HAP-1 (cell line): ENCODE results near the gene CNRIP1.

ENCODE experiments used
- DNase-seq, 2 experiments: peaks; one replicate each; pipeline ENCODE4 v3.0.0-alpha.2; 2016 to 2020; ENCODE audit warnings: low spot score in 2 of 2
- H3K27me3 ChIP-seq: fragments of 250-450 bp; sonication (Bioruptor Pico); 2 replicates; pipeline ENCODE4 v1.5.1; 2020; ENCODE audit warnings: low read depth, mild to moderate bottlenecking, moderate library complexity
- H3K36me3 ChIP-seq: fragments of 250-450 bp; sonication (Bioruptor Pico); replicated peaks from 2 replicates; pipeline ENCODE4 v1.5.1; 2020; ENCODE audit warnings: mild to moderate bottlenecking
- H3K4me1 ChIP-seq: fragments of 250-450 bp; sonication (Bioruptor Pico); 2 replicates; pipeline ENCODE4 v1.5.1; 2020; ENCODE audit warnings: mild to moderate bottlenecking
- H3K4me3 ChIP-seq: fragments of 250-450 bp; sonication (Bioruptor Pico); 2 replicates; pipeline ENCODE4 v1.5.1; 2020; ENCODE audit warnings: mild to moderate bottlenecking, moderate library complexity
- H3K9me3 ChIP-seq: fragments of 250-450 bp; sonication (Bioruptor Pico); 2 replicates; pipeline ENCODE4 v1.5.1; 2020; ENCODE audit warnings: mild to moderate bottlenecking, moderate library complexity
- in situ Hi-C: fragments of 300-500 bp; cut with MboI; formaldehyde crosslinking; loops from 3 replicates; pipeline ENCODE4 v1.14.3; 2020; ENCODE audit warnings: low sequenced_read_pairs, inconsistent platforms, mixed read lengths

Gene CNRIP1

DNA sequence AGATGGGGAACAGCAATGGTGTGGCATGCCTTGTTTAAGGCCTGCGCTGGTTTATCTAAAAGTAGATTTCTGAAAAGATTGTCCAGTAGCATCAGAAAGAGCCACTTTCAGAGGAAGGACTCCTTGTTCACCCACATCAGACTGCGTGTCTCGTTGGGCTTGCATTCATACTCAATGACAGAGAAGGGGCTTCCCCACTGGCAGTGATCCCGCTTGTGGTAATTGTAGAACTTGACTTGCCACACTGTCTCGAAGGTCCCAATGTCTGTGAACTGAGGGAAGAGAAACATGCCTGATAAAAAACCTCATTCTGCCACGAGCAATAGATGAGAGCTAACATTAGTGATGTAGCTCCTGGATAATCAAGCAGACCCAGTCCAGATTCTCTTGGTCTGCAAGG lies 26.0 kb downstream of the CNRIP1 start:
- Histone ChIP-seq H3K4me1 (no peaks in the 10 kb centered on the region; the same call in 1 of the 2 replicates), H3K36me3 (no peaks in the 10 kb centered on the region), H3K9me3 (no peaks in the 10 kb centered on the region), H3K4me3 (no peak overlapping the region), H3K27me3 (no peaks in the 10 kb centered on the region)
- no peak for DNase-seq
- in situ Hi-C loops: loop anchor here (10.0 to 25.0 kb wide), 2 partner anchors 106 to 169 kb away; no protein-coding TSS in a partner anchor

DNA sequence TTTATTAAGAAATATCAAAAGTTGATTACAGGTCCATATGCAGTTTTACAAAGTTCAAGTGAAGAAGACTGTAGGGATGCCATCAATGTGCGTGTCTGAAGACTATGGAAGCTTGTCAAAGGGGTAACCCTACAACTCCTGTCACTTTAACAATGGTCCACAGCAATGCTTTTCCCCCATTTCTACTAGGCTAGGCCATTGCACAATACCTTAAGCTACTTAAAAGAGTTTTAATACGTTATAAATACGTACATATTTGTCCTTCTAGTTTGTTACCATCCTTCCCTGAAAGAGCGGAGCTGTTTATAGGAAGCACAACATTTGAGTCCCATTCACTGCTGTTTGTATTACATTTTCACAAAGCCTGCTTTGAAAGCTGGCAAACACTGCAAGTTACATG lies 26.7 kb downstream of the CNRIP1 start:
- no peaks in the 10 kb centered on the region; the same call in 1 of the 2 replicates for H3K4me1 ChIP-seq
- no peak for DNase-seq
- no peaks in the 10 kb centered on the region for H3K9me3 ChIP-seq
- no peaks in the 10 kb centered on the region for H3K27me3 ChIP-seq
- in situ Hi-C loops: loop anchor here (10.0 to 25.0 kb wide), 2 partner anchors 106 to 168 kb away; no protein-coding TSS in a partner anchor
- no peak overlapping the region for H3K4me3 ChIP-seq
- no peaks in the 10 kb centered on the region for H3K36me3 ChIP-seq

DNA sequence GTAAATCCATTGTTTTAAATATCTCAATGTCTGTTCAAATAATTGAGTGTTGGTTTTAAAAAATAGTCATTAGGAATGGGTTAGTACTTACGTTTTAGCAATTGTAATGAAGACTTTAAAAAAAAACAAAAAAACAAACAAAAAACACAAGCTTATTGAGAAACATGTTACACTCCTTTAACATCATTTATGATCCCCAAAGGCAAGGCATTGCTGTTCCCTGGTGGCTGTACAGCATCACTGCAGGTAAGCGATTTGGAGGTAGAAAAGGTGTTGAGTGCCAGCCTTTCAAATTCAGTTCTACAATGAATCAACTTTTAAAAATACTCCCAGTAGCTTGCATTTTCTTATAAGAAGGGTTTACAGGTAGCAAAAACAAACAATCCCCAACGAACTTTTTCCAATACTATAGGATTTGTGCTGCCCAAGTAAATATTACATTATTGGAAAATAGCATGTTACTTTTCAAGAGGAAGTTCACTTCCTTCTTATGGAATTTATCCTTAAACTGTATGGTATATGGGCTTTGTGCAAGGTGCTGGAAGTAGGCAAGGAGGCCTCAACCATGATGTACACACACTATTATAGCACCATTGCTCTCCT lies 27.5 kb downstream of the CNRIP1 start:
- in situ Hi-C loops: loop anchor here (10.0 to 25.0 kb wide), 2 partner anchors 105 to 167 kb away; no protein-coding TSS in a partner anchor
- peak; percentile 32 to 37 for DNase-seq

DNA sequence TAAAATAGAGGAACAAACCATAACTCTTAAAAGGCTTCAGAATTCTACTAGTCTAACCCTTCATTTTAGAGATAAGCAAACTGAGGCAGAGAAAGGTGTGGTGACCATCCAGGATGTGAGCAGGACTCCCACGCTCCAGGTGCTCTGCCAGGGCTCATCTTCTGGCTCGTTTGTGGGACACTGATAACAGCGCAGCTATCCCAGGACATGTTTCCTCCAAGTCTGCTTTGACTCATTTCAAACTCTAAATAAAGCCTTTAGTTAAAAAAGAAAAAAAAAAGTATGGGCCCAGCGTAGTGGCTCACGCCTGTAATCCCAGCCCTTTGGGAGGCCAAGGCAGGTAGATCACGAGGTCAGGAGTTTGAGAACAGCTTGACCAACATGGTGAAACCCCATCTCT lies 28.4 kb downstream of the CNRIP1 start:
- H3K27me3 ChIP-seq: no peaks in the 10 kb centered on the region
- H3K4me3 ChIP-seq: no peak overlapping the region
- no peaks in the 10 kb centered on the region for H3K9me3 ChIP-seq
- DNase-seq: no peak
- in situ Hi-C loops: loop anchor here (10.0 to 25.0 kb wide), 2 partner anchors 104 to 167 kb away; no protein-coding TSS in a partner anchor
- no peaks in the 10 kb centered on the region for H3K36me3 ChIP-seq
- no peaks in the 10 kb centered on the region; the same call in 1 of the 2 replicates for H3K4me1 ChIP-seq

More for the DNA sequence above, 27.5 kb downstream of the CNRIP1 start:
- H3K36me3 ChIP-seq: no peaks in the 10 kb centered on the region
- H3K9me3 ChIP-seq: no peaks in the 10 kb centered on the region
- no peaks in the 10 kb centered on the region for H3K27me3 ChIP-seq
- H3K4me1 ChIP-seq: no peaks in the 10 kb centered on the region; the same call in 1 of the 2 replicates
- no peak overlapping the region for H3K4me3 ChIP-seq

DNA sequence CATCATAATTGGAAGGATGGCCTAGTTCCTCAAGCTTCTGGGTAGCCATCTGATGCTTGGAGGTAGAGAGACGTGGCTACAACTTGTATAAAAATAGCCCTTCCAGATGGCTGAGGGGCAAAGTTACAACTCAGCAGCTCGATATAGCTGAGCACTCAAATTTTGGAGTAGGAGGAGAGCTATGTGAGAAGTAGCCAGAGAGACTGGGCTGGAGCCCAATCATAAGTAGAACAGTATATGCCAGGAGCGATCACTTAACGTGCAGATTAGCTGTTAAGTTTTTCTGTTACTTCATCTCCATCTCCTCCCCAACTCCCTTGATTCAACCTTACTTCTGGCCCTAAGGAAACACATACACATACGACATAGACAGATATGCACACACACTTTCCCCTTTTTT lies 28.8 kb downstream of the CNRIP1 start:
- Histone ChIP-seq H3K4me3 (no peak overlapping the region), H3K9me3 (no peaks in the 10 kb centered on the region), H3K36me3 (no peaks in the 10 kb centered on the region), H3K4me1 (no peaks in the 10 kb centered on the region; the same call in 1 of the 2 replicates), H3K27me3 (no peaks in the 10 kb centered on the region; the same call in 1 of the 2 replicates)
- DNase-seq: no peak
- in situ Hi-C loops: loop anchor here (10.0 to 25.0 kb wide), 2 partner anchors 104 to 166 kb away; no protein-coding TSS in a partner anchor

DNA sequence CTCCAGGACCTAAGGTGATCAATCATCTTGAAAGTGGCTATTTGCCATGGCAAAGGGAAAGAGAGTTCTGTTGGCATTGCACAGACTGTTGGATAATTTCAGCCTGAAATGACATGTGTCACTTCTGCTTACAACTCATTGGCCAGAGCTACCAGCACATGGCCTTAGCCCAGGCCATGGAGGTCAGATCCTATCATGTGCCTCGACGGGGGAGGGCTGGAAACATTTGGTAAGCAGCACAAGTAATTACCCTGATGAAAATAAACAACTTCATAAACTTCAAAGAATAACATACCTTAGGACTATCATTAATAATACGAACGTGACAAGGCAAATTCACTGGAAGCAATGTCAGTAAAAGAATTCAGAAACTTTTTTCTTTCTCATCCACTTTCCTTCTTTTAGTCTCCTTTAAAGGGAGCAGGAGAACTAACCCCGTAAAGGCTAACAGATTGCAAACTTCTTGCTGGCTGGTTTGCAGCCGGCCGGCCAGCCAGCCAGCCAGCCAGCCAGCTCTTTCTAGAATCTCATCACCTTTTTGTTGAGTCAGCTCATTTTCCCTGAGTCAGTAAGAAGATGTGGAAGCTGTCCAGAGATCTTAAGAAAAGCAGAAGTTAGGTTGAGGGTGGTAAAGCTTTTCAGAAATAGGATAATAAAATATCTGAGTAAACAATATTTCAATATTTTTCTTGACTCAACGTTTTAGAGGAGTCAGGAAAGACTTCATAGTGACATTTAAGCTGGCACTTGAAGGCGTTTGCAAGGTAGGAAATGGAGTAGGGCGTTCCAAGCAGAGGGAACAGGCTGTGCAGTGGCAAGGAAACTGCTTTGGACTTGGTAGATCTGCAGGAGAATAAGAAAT lies 31.9 kb downstream of the CNRIP1 start:
- Histone ChIP-seq H3K4me3 (no peak overlapping the region), H3K27me3 (peaks cover 3% of the 10 kb centered on the region), H3K9me3 (no peaks in the 10 kb centered on the region), H3K36me3 (no peaks in the 10 kb centered on the region), H3K4me1 (no peaks in the 10 kb centered on the region; the same call in 1 of the 2 replicates)
- no peak for DNase-seq
- in situ Hi-C loops: loop anchor here (25.0 kb wide), 1 partner anchor 101 kb away; no protein-coding TSS in a partner anchor

DNA sequence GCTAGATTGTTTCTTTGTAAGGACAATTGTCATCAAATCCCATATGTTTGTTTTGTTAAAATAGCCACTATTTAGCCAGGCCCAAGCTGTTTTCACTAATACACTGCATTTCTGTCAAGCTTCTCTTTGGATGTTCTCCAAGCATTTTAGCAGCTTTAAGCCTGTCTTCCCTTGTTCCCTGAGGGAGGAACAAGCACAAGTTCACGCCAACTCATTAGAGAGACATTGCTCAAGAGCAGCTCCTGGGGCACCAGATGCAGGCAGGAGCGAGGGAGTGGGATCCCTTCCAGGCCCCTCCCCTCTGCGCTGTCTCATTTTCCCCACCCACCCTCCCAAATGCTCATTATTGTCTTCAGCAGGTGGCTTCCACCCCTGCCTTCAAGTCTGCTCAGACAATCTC lies 34.9 kb downstream of the CNRIP1 start:
- H3K27me3 ChIP-seq: peaks cover 3% of the 10 kb centered on the region
- H3K4me1 ChIP-seq: no peaks in the 10 kb centered on the region; the same call in 1 of the 2 replicates
- H3K36me3 ChIP-seq: no peaks in the 10 kb centered on the region
- in situ Hi-C loops: loop anchor here (25.0 kb wide), 1 partner anchor 98 kb away; no protein-coding TSS in a partner anchor
- no peaks in the 10 kb centered on the region for H3K9me3 ChIP-seq
- no peak overlapping the region for H3K4me3 ChIP-seq
- DNase-seq: no peak

DNA sequence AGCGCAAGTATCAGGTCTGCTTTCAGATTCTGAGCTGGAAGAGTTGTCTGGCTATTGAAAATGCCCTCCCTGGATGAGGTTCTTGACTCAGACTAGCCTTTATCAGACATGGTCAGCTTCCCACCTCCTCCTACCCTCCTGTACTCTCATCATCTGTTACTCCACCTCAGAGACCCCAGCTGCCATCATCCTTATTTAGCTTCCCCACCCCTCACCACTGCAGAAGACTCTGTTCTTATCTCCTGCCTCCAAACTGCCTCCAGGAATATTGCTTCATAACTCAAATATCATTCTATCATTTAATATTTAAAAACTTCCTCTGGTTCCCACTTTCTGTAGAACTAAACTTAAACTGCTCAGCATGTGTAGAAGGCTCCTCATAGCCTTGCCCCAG lies 36.3 kb downstream of the CNRIP1 start:
- H3K4me3 ChIP-seq: no peak overlapping the region
- H3K36me3 ChIP-seq: no peaks in the 10 kb centered on the region
- no peaks in the 10 kb centered on the region; the same call in 1 of the 2 replicates for H3K4me1 ChIP-seq
- no peaks in the 10 kb centered on the region for H3K9me3 ChIP-seq
- peaks cover 3% of the 10 kb centered on the region for H3K27me3 ChIP-seq
- DNase-seq: no peak
- in situ Hi-C loops: loop anchor here (25.0 kb wide), 1 partner anchor 96 kb away; no protein-coding TSS in a partner anchor

DNA sequence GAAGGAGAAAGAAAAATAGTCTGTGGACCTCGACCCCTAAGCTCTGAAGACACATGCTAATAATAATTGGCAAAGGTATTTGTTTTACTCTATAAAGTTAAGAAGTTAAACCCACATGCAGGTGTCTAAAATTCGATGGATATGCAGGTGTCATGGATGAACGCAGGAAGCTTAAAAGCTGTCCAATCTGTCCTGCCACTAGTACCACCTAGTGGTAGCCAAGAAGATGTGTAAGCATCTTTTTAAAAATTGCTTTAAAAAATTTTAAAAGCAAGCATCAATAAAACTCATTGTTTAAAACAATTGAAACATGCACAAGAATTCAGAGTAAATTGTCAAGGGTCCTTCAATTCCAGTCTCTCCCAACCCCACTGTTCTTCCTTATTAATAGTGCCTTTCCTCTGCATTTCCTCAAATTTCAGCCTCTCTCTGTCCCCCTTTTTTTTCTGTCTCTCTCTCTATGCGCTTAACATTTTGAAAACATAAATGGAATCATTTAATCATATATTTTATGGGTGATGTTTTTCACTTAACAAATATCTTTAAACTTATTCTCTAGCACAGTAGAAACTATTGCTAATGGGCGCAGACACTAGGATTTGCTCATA lies 36.8 kb downstream of the CNRIP1 start:
- no peaks in the 10 kb centered on the region; the same call in 1 of the 2 replicates for H3K4me1 ChIP-seq
- in situ Hi-C loops: loop anchor here (25.0 kb wide), 1 partner anchor 96 kb away; no protein-coding TSS in a partner anchor
- peaks cover 3% of the 10 kb centered on the region for H3K27me3 ChIP-seq

DNA sequence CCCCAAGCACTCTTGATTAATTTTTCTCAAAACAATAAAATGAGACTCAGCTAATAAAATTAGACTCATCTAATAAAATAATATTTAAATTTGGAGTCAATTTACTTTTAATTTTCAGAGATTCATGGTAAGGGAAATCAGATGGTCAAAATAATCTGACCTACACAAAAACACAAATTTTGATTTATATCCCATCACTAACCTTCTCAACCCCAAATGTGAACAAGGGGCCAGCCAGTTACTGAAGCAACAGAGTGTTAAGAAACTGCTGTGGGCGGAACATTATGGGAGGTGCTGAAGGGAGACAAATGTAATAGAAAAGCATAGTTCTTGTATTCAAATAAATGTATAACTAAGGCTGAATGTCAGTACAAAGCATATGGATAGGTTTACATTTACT lies 39.0 kb downstream of the CNRIP1 start:
- no peak overlapping the region for H3K4me3 ChIP-seq
- H3K4me1 ChIP-seq: no peaks in the 10 kb centered on the region; the same call in 1 of the 2 replicates
- no peaks in the 10 kb centered on the region for H3K9me3 ChIP-seq
- H3K27me3 ChIP-seq: peaks cover 3% of the 10 kb centered on the region
- no peaks in the 10 kb centered on the region for H3K36me3 ChIP-seq
- in situ Hi-C loops: loop anchor here (25.0 kb wide), 1 partner anchor 93 kb away; no protein-coding TSS in a partner anchor
- no peak for DNase-seq

More for the DNA sequence above, 36.8 kb downstream of the CNRIP1 start:
- Histone ChIP-seq H3K9me3 (no peaks in the 10 kb centered on the region), H3K36me3 (no peaks in the 10 kb centered on the region), H3K4me3 (no peak overlapping the region)
- DNase-seq: peak; percentile 28 to 53

DNA sequence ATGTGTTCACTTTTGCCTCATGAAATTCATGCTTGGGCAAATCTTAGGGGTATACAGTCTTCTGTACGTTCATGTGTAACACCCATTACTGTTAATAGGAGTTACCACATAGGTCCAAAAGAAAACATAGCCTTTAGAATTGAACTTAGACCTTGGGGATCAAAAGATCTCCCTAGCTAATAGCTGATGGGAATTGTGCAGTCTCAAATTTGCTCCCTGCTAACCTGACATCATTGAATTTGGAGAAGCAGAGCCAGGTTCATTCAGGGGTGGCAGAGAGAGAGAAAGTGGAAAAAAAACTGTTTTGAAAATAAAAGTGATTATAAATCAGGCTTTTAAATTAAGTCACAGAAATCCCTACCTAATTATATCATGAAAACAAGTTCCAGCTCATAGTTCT lies 39.4 kb downstream of the CNRIP1 start:
- Histone ChIP-seq H3K4me1 (no peaks in the 10 kb centered on the region; the same call in 1 of the 2 replicates), H3K36me3 (no peaks in the 10 kb centered on the region), H3K9me3 (no peaks in the 10 kb centered on the region), H3K27me3 (peaks cover 3% of the 10 kb centered on the region; the same call in 1 of the 2 replicates), H3K4me3 (no peak overlapping the region)
- DNase-seq: no peak
- in situ Hi-C loops: loop anchor here (25.0 kb wide), 1 partner anchor 93 kb away; no protein-coding TSS in a partner anchor

DNA sequence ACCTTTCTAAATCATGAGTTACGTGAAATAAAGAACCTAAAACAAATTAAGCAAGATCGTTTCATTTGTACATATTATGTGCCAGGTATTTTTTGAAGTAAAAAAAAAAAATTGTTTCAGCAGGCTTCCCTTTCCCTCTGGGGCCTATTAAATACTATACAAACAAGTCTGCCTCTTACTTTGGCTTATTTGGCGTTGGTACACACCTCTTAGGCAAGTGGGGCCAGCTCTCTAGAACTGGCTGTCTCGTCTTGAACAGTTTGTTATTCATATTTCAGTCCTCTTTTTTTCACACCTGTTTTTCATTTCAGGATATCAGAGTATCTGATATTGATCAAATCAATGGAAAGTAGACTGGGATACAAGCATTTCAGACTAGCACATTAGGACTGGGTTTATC lies 40.1 kb downstream of the CNRIP1 start:
- H3K4me3 ChIP-seq: no peak overlapping the region
- peaks cover 3% of the 10 kb centered on the region; the same call in 1 of the 2 replicates for H3K27me3 ChIP-seq
- H3K4me1 ChIP-seq: no peaks in the 10 kb centered on the region; the same call in 1 of the 2 replicates
- no peaks in the 10 kb centered on the region for H3K9me3 ChIP-seq
- in situ Hi-C loops: loop anchor here (25.0 kb wide), 1 partner anchor 92 kb away; no protein-coding TSS in a partner anchor
- no peaks in the 10 kb centered on the region for H3K36me3 ChIP-seq
- no peak for DNase-seq

DNA sequence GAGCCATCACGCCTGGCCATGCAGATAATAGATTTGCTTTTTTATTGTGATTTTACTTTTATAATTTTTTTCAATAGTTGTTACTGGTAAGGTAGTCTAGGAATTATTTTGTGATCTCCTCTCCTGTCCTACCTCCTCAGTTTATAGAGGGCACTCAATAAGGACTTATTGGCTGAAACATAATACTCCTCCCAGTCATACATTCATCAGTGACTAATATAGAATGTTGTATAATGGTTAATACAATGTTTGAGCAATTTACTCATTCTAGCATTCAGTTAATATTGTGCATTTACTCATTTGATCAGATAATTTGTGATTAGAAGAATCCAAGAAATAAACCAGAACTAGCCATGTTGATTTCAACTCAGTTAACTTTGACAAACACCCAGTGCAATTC lies 41.6 kb downstream of the CNRIP1 start:
- in situ Hi-C loops: loop anchor here (25.0 kb wide), 1 partner anchor 91 kb away; no protein-coding TSS in a partner anchor

More for the DNA sequence above, 41.6 kb downstream of the CNRIP1 start:
- Histone ChIP-seq H3K9me3 (no peaks in the 10 kb centered on the region), H3K4me1 (no peaks in the 10 kb centered on the region; the same call in 1 of the 2 replicates), H3K36me3 (no peaks in the 10 kb centered on the region), H3K27me3 (0 out of 2 replicates have a peak, but pooled peaks cover 2% of the 10 kb centered on the region), H3K4me3 (no peak overlapping the region)
- DNase-seq: no peak
